ENCODE results near the gene SYT12.
"Not testable (repeated sequence)": the region's sequence is repeated elsewhere in the genome, so short reads cannot be mapped to it uniquely, and the experiment has no call there.

SYT12 gene

DNA sequence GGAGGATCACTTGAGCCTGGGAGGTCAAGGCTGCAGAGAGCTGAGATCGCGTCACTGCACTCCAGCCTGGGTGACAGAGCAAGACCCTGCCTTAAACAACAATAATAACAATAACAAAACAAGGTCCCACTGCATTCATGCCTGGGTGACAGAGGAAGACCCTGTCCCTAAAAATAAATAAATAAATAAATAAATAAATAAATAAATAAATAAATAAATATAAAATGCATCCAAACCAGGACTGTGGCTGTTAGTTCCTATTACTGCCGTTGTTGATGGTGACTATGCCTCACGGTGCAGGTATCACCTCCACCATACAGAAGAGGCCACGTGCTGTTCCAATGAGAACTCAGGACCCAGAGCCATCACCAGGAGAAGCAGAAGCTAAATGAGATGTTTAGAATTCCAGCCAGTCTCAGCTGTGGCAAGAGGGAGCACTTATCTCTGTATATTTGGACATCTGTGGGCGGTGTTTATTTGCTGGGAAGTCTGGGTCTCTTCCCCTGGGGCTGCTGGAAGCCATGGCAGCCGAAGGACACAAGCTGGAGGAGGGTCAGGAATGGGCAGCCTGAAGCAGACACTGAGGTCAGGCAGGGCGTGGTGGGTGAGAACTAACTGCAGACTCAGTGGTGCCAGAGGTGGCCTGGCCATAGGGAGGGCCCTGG lies 26.2 kb upstream of the SYT12 start:
- no peak for DNase-seq

DNA sequence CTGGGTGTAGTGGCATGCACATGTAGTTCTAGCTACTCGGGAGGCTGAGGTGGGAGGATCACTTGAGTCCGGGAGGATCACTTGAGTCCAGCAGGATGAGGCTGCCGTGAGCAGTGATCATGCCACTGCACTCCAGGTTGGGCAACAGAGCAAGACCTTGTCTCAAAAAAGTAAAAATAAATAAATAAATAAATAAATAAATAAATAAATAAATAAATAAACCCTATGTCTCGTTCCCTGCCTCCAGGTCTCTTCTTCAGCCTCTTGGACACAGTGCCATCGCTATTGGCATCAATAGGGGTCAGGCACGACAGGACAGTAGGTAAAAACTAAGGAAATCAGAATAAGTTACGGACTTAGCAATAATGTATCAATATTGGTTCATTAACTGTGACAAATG lies 23.4 kb upstream of the SYT12 start:
- no peak for DNase-seq

DNA sequence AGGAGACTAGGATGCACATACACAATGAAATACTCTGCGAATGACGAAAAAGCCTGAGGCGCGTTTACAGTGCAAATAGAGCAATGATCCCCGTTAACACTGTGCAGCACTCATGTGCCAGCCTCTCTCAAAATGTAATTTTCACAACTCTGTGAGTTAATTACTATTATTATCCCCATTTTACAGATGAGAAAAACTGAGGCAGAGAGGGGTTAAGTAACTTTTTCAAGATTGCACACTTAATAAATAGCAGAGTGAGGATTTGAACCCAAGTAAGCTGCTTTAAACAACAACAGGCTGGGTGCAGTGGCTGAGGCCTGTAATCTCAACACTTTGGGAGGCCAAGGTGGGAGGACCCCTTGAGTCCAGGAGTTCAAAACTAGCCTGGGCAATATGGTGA lies 21.6 kb upstream of the SYT12 start:
- DNase-seq, result no peak

DNA sequence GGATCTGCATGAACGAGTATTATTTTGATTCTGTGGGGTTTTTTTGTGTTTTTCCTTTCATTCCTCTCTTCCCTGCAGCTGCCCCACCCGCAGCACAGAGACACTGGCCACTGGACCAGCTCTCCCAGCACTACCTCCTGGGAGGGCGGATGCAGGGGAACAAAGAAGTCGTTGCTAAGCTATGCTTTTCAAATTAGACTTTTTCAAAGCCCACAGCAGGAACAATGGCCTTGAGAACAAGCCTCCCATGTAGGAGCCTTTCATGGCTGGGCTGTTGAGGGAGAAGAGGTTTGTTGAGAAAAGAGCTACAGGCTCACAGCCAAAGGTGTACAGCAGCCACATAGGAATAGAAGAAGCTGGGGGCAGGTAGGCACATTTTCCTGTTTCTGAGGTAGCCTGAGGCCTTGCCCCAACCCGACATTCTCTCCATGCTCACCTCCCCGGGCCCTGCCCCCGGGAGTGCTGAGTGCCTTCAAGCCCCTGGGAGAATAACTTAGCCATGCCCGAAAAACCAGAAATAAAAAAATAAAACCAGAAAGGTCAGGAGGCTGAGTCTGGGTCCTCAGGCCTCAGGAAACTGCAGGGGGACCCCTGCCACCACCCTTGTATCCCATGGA lies 20.5 kb upstream of the SYT12 start:
- no peak for DNase-seq

DNA sequence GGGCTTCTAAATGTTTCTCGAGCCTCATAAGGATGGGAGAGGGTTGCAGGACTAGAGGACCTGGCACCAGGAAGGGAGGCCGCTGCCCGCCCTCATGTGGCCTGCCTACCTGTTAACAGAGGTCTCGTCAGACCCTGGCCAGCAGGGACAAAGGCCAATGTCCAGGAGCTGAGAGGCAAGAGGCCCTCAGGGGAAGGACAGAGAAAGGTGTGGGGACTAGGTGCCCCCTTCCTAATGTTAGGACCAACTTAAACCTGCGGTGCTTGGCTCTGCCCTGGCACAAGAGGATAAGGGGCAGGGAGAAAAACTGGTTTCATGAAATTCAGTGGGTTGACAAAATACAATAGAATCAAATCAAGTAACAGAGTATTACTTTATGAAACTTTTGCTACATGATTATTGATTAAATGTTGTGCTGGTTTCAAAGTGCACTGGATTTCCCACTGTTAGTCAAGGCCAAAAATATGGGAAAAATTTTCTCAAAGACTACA lies 20.0 kb upstream of the SYT12 start:
- DNase-seq, result no peak

DNA sequence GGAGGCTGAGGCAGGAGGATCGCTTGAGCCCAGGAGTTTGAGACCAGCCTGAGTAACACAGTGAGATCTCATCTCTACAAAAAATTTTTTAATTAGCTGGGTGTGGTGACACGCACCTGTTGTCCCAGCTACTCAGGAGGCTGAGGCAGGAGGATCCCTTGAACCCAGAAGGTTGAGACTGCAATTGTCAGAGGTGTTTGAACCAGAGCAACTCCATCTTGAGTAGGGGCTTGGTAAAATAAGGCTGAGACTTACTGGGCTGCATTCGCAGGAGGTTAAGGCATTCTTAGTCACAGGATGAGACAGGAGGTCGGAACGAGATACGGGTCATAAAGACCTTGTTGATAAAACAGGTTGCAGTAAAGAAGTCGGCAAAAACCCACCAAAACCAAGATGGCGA lies 17.7 kb upstream of the SYT12 start:
- not testable (repeated sequence) for DNase-seq

DNA sequence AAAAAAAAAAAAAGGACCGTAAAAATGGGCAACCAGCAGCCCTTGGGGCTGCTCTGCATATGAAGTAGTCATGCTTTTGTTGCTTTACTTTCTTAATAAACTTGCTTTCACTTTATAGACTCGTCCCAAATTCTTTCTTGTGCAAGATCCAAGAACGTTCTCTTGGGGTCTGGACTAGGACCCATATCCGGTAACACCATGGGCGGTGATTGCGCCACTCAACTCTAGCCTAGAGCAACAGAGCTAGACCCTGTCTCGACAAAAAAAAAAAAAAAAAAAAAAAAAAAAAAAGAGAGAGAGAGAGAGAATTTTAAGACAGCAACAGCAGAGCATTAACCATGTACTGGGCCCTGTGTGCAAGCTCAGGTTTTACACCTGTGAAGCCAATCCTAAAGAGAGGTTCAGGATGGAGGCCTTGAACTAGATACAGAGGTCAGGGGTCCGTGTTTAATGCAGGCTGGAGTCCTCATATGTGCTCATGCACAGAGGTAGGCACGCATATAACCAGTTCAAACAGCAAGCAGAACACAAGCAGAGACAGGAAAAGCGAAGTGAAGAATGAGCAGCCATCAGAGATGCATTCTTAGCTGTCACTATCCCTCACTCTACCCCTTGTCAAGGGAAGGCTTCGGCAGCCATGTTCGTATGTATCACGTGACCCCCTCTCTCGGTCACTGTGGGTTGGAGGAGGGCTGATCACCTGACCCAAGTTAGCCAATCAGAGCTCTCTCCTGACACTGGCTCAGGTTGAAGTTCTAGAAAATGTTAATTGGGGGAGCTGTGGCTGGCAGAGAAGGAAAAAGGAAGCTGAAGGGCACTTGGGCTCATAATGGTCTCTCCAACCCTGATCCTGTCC lies 16.7 kb upstream of the SYT12 start:
- no peak for DNase-seq

DNA sequence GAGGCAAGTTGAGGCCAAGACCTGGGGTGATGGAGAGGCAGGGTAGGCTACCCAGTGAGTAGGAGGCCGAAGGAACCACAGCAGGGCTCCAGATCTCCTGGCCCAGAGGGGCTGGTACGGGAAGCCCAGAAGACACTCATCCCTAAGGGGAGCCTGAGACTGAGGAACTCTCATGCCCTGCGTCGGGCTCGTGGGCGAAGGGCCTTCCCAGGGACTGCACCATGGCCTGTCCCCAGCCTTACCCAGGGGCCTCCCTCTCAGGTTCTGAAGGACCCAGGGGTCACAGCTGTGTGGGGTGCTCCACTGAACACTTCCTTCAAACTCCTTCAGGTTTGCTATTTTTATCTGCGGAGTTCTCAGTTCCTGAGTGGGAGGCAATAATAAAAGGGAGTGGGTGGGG lies 15.8 kb upstream of the SYT12 start:
- DNase-seq, result no peak

DNA sequence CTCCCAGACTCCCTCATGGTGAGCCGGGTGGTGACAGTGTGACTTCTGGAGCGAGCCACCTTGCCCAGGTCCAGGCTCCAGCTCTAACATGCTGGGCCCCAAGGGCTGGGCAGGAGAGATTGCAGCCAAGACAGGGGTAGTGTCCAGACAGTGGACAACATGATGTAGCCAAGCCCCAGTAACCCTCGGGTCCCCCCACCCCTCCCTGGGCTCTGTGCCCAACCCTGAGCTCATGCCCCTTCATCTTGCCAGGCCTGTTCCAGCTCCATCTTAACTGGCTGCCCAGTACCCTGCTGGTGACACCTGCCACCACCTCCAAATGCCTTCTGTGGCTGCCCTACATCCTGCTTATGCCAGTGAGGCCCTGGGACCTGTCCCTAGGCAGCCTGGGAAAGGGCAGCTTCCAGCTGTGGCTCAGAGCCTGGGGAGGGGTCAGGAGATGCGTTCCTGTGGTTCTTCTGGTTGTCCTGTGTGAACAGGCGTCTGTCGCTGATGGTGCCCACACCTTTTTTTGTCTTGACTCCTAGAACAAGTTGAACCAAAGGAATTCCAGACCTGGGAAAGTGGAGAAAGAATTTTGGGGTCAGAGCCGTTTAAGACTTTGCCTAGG lies 12.5 kb upstream of the SYT12 start:
- DNase-seq, result no peak

DNA sequence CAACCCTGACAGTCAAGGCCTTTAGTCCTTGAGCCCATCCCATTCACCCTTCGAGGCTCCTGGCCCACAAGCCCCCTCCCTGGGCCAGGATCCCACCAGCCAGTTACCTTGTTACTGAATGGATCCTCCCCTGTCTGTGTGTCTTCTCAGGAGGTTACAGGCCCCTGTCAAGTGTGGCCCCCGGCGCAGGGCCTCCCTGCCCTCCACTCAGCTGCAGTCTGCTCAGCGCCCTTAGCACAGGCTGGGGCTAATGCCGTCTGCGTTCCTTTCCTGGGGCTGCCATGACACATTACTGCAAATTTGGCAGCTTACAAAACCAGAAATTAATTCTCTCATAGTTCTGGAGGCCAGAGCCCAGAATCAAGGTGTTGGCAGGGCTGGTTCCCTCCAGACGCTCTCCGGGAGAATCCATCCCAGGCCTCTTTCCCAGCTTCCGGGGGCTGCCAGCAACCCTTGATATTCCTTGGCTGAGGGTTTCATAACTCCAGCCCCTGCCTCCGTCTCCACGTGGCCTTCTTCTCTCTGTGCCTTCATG lies 9.4 kb upstream of the SYT12 start:
- no peak for DNase-seq

DNA sequence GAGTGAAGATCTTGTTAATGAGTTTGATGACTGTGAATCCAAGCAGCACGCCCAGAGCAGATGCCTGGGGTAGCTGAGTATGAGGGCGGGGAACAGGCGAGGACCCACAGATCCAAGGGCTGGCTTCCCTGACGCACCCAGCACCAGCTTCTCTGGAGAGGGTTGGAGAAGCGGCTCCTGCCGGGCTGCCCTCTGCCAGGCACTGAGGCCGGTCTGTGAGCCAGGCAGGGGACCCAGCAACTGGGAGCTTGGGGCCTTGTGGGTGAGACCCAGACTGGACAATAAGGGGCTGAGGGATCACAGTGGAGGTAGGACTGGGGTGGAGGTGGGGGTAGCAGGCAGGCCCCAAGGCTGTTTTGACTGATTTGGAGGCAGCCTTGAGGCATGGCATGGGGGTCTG lies 8.6 kb upstream of the SYT12 start:
- no peak for DNase-seq

DNA sequence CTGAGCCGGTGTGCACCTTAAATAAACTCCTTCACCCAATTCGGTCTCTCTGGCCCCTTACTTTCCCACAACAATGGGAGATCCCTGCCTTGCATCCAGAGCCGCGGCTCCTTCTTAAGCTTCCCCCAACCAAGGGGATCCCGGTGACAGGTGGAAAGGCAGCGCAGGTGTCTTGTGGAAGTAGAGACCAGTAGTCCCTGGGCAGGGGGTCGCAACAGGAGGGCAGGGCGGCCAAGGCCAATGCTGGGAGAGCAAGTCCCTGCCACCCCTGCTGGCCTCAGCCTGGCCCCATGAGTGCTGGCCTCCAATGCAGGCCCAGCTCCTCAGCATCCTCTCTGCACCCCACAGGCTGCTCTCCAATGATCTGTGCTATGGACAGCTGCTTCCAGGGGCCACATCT lies 7.9 kb upstream of the SYT12 start:
- no peak for DNase-seq

DNA sequence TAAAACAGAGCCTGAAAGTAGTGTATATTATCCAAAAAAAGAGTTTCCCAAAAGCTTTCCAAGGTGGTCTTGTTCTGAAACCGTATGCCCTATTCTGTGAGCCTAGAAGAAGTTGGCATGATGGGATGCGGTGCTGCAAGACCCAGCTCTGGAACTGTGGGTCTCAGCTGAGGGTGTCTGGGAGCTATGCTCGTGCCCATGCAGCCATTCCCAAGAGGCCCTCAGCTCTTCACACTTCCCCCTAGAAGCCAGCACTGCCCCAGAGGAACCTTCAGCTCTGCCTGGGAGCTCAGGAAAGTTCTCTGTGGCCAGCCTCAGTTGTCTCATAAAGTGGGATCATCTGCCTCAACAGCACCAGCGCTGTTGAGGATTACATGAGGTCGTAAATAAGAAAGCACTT lies 6.4 kb upstream of the SYT12 start:
- DNase-seq, result no peak

DNA sequence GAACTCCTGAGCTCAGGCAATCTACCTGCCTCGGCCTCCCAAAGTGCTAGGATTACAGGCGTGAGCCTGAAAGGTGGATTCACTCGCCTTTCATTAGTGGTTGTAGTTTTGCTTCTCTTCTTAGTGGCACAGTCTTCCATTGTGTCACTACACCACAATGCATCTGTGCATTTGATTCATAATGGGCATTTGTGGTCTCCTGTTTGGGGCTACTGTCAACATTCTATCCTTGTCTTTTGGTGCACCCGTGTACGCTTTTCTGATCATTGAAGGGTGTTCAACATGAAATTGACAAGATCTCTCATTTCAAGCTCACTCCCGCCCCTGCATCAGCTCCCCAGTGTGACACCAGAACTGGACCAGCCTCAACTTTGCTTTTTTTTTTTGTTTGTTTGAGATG lies 2.0 kb upstream of the SYT12 start:
- no peak for DNase-seq

DNA sequence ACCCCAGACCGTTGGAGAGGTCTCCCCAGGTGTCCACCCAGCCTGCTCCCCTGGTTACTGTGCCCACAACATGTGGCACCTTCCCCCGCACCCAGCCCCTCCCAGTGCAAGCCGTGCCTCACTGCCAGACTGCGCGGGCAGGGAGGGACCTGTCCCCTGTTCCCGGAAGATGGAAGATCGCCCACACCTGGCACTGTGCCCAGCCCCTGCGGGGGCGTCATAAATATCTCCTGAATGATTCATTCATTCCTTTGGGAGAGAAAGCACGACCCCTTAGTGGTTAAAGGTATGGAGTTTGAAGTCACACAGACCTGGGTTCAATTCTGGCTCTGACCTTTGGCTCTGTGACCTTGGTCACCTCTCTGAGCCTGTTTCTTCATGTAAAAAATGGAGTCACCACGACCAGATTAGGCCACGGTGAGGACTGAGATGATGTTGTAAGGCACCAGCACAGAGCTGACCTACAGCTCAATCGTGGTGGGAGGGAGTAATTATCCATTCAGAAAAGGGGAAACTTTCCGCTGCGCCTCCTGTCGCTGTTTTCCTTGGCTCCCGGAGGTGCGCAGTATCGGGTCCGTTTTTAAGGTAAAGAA lies 497 bp upstream of the SYT12 start:
- DNase-seq, result no peak

DNA sequence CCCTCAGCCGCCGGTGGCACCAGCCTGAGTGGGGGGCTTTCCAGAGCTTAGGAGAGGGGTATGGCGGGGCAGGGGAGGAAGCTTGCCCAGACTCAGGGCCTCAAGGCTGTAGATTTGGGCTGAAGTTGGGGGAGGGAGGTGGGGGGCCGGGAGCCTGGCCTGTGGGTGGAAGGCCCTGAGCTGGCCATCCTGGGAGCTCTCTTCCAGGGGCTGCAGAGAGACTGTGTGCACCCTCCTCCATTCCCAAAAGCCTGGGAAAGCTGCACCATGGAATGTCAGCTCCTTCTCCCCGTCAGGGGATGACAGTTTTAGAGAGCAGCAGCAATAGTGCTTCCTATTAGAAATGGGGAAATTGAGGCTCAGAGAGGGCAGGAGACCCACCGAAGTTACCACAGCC lies 1.0 kb downstream of the SYT12 start:
- no peak for DNase-seq

DNA sequence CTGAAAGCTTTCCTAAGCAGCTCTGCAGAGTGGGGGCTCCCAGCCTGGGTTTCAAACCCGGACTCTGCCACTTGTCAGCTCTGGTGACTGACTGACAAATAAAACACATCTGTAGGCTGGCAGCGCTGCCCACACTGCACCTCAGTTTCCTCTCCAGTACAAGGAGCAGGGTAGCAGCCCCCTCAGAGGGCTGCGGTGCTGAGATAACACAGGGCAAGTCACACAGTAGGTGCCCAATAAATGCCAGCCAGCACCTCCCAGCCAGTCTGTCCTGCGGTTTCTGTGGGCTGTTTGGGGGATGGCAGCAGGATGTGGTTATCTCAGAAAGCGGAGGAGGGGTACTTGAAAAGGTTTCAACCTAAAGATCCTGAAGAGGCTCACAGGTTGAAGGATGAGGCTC lies 1.5 kb downstream of the SYT12 start:
- DNase-seq, result no peak

DNA sequence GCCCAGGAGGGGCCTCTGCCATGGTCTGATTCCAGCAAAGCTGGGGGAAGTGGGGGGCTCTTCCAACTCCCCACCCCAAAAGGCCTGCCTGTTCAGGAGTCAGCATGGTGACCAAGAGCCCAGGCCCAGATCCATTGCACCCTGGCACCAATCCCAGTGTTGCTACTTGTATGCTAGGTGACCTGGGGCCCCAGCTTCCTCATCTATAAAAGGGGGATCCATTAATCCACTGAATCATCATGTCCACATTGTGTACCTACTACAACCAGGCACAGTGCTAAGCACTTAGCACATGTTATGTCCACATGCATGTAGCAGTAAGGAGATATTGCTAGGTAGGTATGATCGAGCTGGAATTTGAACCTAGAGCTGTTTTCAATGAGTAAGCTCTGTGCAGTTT lies 2.0 kb downstream of the SYT12 start:
- DNase-seq, result no peak

DNA sequence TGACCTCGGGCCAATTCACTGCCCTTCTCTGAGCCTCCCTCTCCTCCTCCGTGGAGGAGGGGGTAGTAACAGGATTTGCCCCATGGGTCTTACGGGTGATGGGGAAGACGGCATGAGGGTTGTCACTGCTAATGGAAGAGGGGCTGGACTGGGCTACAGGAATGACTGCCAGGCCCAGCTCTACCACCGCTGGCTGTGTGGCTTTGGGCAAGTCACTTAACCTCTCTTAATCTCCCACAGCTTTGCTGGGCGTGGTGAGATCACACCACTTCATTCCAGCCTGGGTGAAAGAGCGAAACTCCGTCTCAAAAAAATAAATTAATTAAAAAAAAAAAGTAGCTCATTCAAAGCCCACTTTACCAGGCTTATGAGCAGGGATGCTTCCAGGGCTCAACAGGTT lies 2.8 kb downstream of the SYT12 start:
- no peak for DNase-seq

DNA sequence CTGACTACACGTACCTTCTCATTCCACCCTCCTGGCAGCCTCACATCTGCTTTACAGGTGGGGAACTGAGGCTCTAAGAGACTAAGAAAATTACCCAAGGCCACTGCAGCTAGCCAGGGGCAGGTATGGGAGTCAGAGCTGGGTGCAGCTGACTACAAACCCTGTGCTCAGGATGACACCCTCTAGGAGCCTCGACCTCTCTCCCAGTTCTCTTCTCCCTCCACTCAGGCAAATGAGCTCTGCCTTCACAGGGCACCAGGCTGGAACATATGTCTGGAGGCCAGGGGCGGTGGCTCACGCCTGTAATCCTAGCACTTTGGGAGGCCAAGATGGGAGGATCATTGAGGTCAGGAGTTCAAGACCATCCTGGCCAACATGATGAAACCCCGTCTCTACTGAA lies 4.0 kb downstream of the SYT12 start:
- DNase-seq, result no peak

DNA sequence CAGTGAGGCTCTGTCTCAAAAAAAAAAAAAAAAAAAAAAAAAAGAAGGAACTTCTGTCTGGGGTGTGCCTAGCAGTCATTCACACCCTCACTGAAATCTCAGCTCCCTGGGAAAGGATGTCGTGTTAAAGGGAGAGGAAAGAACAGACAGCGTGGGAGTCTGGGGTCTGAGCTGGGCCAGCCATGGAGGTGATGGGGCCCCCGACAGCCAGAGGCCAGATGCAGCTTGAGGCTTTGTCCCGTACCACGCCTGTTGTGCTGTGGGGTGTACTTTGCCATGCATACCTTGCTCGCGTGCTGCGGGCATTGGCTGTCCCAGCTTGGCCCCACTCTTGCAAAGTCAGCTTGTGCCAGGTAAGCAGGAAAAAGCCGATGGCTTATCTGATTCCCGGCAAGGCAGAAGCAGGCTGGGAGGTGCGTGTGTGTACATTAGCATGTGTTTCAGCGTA lies 4.6 kb downstream of the SYT12 start:
- DNase-seq, result no peak

DNA sequence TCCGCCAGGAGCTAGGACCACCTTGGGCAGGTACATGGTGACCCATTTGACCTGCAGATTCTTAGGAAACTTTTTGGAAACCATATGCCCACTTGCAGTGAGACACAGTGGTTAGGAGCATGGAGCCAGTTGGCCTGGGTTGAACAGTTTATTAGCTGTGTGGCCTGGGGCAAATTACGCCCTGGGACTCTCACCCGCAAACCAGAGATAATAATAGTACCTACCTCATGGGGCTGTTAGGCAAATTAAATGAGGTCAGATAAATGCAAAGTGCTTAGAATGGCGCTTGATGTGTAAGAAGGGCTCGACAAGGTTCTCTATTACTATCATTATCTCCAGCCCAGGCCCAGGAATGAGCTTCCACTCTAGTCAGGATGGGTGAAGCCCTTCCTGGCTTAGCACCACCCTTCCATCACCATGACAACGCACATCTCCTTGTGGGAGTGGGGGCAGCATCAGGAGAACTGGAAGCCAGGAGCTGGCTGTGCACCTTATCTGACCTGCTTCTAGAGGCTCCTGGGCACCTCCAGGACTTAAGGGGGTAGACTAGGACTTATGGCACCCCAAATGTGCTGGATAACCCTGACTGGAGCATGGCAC lies 5.1 kb downstream of the SYT12 start:
- DNase-seq, result no peak

DNA sequence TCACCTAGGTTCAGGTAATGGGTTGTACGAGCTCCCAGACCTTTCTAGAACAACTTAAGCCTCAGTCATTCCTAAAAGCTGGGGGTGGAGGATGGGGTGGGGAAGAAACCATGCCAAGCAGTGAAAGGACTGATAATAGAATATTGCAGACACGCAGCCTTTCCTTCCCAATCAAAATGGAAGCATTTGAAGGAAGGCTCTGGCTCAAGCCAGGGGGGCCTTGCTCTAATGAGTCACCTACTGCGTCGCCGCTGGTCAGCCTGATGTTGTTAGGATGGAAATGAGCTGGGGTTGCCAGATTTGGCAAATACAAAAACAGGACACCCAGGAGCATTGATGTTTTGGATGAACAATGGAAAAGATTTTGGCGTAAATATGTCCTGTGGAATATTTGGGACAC lies 6.2 kb downstream of the SYT12 start:
- DNase-seq, result no peak
